SK-MEL-5 (cell line): ENCODE results near the gene TRAT1. TPM values are rescaled to one million over a fixed set of nuclear protein-coding genes. Genes with fewer than 3 reads are reported as not detected.

Experiments used
- DNase-seq: peaks from one replicate; pipeline ENCODE4 v3.0.0-alpha.2; 2016; ENCODE audit warnings: low read depth, low spot score
- in situ Hi-C: cut with HindIII; loops from 2 replicates; pipeline ENCODE4 v1.10.0; 2016; ENCODE audit warnings: low sequenced_read_pairs, high pct_unique_total_duplicates, low pct_unique_long_range_greater_than_20kb
- total RNA-seq: library from RNA; depleted of rRNA; stranded (reverse); fragments of >200 nt; shearing (Covaris generic); gene quantifications from 2 replicates; pipeline ENCODE4 v1.2.3, GENCODE V29; 2014

Gene TRAT1
- total RNA-seq, 1 experiment from 2014 or later = not detected

DNA sequence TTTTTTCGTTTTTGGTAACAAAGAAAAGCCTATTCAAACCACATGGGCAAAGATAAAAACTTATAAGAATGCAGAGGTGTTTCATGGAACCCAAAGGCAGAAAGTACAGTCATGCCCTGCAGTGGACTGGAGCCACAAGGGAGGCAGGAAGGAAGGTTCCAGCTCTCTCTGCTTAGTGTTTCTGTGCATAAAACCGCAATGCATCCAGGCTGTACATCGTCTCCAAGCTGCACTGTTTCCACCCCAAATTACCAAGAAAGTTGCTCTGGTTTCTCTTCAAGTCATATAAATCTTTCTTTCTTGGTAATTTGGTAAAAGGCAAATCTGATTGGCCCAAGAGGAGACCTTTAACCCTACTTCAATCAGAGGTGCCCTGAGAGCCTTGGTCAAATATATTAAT, 15.8 kb downstream of the TRAT1 start:
- no peak for DNase-seq
- in situ Hi-C loops = no loop called here

DNA sequence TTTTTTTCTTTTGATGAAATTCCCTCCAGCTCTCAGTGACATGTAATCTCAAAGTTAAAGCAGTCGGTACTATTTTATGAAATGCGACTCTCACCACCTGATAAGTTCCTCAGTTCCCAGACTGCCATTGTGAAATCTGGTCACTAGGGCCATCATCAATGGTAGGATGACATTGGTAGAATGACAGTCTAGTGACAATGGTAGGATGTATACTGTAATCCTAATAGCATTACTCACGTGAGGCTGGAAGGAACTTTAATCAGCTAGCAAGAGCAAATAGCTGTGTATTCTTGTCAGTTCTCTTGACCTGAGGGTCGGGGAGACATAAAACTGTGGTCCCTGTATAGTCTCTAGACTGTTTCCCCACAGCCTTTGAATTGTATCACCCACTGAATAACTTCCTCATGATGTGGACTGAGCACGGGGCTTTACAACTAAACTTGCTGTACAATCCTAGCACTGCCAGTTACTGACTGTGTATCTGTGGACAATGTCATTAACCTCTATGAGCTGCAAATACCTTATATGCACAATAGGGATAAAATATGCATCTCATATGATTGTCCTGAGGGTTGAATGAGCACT, 23.2 kb downstream of the TRAT1 start:
- no peak for DNase-seq
- in situ Hi-C loops = no loop called here

DNA sequence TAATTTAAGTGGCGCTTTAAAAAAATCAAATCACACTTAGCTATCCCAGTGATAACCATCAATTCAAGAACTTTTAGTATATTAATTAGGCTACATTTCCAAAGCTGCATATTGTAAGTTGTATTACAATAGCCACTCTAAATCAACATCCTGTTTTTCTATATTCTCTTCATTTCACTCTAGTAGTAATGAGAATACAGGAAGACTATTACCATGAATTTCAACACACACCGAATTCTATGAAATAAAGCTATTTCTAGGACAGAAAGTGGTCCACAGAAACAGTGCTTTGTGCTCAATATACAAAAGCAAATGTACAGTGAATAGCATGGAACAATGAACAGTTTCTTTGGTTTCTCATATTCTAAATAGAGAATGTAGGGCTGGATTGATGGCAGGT, 24.6 kb downstream of the TRAT1 start:
- no peak for DNase-seq
- in situ Hi-C loops = no loop called here

DNA sequence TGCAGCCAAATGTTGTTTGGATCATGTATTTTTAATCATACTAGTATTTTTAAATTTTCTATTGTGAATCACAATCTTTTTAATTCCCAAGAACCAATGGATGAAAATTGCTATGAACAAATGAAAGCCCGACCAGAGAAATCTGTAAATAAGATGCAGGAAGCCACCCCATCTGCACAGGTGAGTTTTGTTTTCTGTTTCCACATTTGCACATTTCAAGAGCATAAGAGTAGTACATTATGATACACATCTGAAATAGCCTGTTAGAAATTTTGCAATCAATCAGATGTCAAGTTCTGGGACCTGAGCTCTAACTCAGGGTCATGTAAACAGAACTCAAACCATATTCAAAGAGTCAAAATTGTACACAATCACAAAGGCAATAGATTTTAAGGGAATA, 26.5 kb downstream of the TRAT1 start:
- DNase-seq = no peak
- in situ Hi-C loops = no loop called here

DNA sequence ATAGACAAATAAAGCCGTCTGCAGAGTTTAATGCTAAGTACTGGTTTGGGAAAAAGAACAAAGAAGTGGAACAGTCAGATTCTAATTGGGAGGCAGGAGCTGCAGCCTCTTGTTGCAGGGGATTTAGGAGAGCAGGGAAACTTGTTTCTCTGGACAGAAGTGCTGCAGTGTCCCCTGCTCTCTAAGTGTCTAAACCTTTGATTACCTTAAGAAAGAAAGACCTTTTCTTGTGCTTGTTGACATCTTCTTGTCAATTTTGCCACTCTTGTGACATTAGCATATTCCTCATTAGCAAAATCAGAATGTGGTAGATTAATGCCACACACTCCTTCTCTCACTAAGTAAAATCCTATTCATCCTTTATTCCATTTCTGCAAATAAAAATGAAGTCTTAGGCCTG, 38.8 kb downstream of the TRAT1 start:
- no peak for DNase-seq
- in situ Hi-C loops = no loop called here

DNA sequence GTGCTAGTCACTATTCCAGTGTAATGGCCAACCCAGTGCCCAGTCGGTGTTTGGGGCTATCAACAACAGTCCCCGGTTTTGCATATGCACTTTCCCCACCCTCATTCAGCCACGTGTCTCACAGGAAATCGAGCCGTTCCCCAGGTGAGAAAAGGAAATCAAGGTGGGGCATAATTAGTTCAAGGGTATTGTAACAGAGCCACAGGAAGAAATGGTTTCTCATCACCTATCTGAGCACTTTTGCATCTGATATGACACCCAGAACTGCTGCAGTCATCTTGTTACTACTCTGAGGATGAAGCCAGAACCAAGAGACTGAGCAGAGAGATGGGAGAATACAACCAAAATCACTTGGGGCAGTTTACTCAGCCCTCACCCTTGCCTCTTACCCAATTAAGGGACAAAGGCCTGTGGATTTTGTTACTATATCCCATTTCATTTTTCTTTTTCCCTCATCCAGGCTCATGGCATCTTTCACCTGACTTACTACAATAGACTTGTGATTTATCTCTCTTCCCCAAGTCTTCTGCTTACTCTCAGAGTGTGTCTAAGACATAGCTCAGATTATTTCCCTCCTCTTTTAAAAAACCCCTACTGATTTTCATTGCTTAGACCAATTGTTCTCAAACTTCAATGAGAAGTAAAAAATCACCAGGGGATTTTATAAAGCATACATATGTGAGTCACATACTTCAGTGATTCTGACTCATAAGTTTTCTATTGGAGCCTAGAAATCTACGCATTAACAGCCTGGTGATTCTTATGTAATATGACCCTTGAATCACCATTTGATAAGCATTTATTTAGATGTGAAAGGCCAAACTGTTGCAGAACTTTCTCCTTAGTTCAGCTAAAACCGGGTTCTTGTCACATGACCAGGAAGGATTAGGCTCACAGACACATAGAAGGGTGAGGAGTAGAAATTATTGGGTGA, 40.5 kb downstream of the TRAT1 start:
- in situ Hi-C loops = no loop called here
- DNase-seq = peak; percentile 51

DNA sequence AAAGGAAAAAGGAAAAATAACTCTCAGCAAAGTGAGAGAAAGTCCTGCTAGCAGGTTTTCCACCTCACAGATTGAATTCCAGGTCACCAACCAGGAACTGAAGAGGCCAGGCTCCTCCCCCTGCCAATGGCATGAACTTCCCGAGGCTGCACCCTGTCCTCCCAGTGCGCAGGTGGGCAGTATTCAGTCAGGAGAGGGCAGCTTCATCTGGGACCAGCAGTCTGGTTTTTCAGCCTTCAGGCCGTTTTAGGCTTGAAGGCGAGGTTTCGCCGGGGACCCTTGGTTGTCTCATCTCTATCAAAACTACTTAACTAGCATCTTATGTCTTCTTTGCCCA, 41.2 kb downstream of the TRAT1 start:
- no peak for DNase-seq
- in situ Hi-C loops = no loop called here

DNA sequence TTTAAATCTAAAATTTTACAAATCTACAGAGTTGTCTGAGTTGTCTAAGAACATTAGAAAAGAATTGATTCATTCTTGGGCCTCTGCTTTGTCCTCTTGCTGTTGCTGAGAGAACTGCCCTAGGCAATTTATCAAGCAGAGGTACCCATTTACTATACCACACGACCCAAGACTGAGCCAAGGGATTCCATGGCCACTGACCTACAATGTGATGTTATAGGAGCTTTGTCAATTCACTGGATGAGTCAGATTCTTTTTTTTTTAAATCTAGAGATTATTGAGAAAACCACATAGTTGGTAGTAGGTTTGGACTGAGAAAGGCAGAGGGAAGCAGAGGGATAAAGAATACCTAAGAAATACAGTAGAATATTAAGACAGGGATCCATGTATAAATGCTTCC, 55.3 kb downstream of the TRAT1 start:
- in situ Hi-C loops = no loop called here
- DNase-seq = peak; percentile 55

DNA sequence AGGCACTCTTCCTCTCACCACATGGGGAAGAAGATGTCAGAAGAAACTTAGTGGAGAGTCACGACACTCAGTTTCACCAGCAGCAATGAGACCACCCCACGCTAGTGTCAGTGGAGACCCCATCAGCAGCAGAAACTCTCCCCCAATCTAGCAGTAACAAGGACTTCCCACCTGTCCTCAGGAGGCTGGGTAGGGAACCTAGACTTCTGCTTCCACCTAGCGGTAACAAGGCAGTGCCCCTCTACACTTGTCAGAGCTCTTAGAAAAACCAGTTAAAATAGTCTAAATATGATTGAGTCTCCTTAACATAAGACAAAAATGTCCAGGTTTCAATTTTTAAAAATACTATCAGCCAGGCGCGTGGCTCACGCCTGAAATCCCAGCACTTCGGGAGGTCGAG, 57.3 kb downstream of the TRAT1 start:
- peak; percentile 57 for DNase-seq
- in situ Hi-C loops = no loop called here

DNA sequence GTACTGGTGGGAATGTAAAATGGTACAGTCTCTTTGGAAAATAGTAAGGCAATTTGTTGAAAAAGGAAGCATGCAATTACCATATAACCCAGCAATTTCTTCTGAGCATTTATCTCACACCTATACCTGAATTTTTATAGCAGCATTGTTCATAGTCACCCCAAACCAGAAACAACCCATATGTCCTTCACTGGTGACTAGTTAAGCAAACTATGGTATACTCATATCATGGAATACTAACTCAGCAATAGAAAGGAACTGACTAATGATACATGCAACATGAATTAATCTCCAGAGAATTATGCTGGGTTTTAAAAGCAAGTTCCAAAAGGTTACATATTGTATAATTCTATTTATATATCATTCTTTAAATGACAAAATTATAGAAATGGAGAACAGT, 60.2 kb downstream of the TRAT1 start:
- DNase-seq = no peak
- in situ Hi-C loops = no loop called here

DNA sequence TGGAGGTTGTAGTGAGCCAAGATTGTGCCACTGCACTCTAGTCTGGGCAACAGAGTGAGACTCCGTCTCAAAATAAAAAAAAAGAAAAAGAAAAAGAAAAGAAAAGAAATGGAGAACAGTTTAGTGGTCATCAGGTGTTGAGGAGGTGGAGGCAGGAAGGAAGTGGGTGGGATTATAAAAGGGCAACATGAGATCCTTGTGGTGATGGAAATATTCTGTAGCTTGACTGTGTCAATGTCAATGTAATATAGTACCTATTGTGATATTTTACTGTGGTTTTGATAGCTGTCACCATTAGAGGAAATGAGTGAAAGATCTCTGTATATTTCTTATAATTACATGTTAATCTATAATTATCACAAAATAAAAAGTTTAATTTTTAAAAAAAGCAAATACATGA, 60.8 kb downstream of the TRAT1 start:
- in situ Hi-C loops = no loop called here
- no peak for DNase-seq

DNA sequence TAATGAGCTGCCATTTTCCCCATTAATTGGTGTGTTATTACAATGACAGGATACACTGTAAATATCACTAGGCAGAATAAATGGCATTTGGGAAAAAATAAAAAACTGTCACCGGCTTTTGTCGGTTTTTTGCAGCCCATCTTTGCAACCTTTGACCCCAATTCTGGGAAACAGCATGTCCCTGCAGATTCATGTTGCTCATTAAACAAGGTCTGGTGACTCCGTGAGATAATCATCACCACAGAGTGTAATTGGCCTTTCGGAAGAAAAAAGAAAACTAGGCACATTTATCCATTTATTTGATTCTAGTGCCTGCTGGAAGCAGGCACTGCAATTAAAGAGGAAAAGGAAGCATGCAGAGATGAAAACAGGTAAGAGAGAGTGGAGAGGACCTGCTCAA, 64.5 kb downstream of the TRAT1 start:
- DNase-seq = no peak
- in situ Hi-C loops = no loop called here

DNA sequence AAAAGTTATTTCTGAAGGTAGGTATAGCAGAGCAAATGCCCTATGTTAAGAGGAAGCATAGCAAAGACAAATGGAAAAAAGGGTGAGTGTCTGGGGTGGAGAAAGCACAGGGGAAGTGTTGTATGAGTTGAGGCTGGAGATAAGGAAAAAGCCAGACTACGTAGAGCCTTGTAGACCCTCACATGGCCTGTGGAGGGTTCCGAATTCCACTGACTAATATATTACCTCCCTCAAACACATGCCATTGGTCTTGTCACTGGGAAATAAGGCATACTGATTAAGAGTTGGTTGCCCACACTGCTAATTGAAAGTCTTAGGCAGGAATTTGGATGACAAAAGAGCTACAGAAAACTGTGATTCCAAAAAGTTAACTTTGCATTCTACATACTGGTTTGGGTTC, 65.2 kb downstream of the TRAT1 start:
- no peak for DNase-seq
- in situ Hi-C loops = no loop called here

DNA sequence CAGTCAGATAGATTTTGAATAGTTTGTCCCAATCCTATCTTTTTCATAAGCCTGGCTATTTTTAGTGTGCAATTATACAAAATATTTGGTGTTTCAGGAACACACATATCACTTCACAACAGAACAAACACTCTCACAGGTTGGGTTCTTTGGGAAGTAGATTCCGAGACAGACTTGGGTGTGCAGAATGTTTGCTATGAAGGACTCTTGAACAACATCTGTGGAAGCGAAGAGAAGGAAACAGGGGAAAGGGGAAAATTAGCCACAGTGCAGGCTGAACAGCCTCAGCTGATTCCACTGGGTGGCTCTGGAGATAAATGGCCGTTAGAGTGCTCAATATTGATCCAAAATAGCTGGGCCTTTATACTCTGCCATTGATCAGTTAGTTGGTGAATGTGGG, 69.2 kb downstream of the TRAT1 start:
- in situ Hi-C loops = no loop called here
- no peak for DNase-seq

DNA sequence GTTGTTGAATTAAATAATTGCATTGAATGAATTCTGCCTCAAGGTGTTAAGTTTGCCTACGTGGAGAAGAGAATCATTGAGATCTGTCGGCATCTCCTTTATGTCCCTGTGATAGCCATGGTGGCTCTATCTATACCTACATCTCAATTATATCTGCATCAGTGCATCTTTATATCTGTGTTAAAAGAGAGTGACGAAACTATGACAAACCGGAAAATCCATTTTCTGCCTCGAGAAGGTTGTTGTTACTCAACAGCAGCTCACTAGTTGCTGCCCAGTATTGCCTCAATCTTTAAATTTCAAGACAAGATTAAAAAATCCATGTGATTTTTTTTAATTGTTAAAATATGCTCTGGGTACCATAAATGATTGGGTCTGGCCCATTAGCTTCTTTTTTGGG, 72.4 kb downstream of the TRAT1 start:
- no peak for DNase-seq
- in situ Hi-C loops = no loop called here

DNA sequence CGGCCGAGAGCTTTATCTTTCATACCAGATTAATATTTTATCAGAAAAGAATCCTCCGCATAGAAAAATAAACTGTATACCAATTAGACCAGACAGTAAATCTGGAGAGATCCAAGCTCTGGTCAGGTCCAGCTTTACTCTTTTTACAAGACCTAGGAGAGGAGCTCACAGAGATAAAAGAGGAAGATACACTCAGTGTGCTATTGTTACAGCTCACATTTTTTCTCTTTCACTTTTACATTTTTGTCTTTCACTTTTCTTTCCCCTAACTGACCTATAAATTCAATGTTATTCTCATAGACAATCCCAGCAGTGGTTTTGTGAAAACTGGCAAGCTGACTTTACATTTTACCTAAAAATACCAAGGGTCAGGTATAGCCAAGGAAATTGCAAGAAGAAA, 75.3 kb downstream of the TRAT1 start:
- DNase-seq = no peak
- in situ Hi-C loops = no loop called here

DNA sequence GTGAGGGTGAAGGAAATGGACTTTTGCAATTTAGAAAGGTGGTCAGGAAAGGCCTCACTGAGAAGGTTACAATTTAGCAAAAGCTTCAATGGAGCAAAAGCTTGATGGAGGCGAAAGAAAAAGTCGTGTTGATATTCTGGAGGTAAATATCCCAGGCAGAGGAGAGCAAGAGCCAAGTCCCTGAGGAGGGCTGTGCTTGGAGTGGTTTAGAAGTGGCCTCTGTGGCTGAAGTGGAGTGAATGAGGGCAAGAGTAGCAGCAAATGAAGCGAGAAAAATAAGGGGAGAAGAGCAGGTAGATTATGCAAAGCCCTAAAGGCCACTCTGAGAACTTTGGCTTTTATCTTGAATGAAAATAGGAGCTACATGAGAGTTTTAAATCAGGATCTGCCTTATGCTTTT, 76.9 kb downstream of the TRAT1 start:
- in situ Hi-C loops = no loop called here
- DNase-seq = no peak
